Stomach (tissue), 9 donors: ENCODE data around the gene EN2. TPM values are rescaled to one million over a fixed set of nuclear protein-coding genes. Genes with fewer than 3 reads are reported as not detected.

ENCODE experiments used
- DNase-seq, 2 donors: peaks; one replicate each; pipeline versions ENCODE4 v3.0.0 to v3.0.0-alpha.2; 2013 to 2019
- H3K27ac ChIP-seq, 5 donors: fragments of 200-600 bp in 4 of 5; sonication (generic) in 4 of 5; one replicate each; pipeline ENCODE4 v1.5.1; 2013 to 2019; ENCODE audit warnings: mild to moderate bottlenecking in 1 of 5, moderate library complexity in 1 of 5
- H3K27me3 ChIP-seq, 3 donors: fragments of 200-600 bp; sonication (generic); one replicate each; pipeline ENCODE4 v1.5.1; 2017 to 2019; ENCODE audit warnings: mixed run types in 1 of 3
- H3K36me3 ChIP-seq, 4 donors: fragments of 200-600 bp; sonication (generic); 1 replicate in 3 of 4; 2 replicates in 1 of 4; pipeline ENCODE4 v1.5.1; 2016 to 2019
- H3K4me1 ChIP-seq, 4 donors: fragments of 200-600 bp; sonication (generic); one replicate each; pipeline ENCODE4 v1.5.1; 2016 to 2019
- H3K4me3 ChIP-seq, 4 donors: fragments of 200-600 bp; sonication (generic) in 3 of 4; one replicate each; pipeline ENCODE4 v1.5.1; 2016 to 2019; ENCODE audit warnings: mild to moderate bottlenecking in 1 of 4
- H3K9me3 ChIP-seq, 4 donors: fragments of 200-600 bp; sonication (generic); one replicate each; pipeline ENCODE4 v1.5.1; 2016 to 2019
- CTCF ChIP-seq, 7 experiments: fragments of 450-650 bp in 4 of 7; fragments of 200-600 bp in 3 of 7; sonication (generic) in 3 of 7; IDR thresholded peaks; one replicate each; pipeline ENCODE4 v1.5.1; 2016 to 2019; ENCODE audit warnings: antibody characterized with exemption in 7 of 7, control low read depth in 2 of 7, mild to moderate bottlenecking in 1 of 7
- EP300 ChIP-seq: sonication (generic); formaldehyde crosslinking; IDR thresholded peaks from one replicate; pipeline ENCODE4 v1.6.1; 2017; ENCODE audit warnings: antibody characterized with exemption
- POLR2A ChIP-seq, 4 donors: fragments of 450-650 bp; IDR thresholded peaks; one replicate each; pipeline ENCODE4 v1.6.1; 2016; ENCODE audit warnings: antibody characterized with exemption in 4 of 4, control low read depth in 2 of 4, mild to moderate bottlenecking in 1 of 4, moderate library complexity in 1 of 4
- POLR2AphosphoS5 ChIP-seq, 3 donors: sonication (generic); formaldehyde crosslinking; IDR thresholded peaks; one replicate each; pipeline ENCODE4 v1.6.1; 2016; ENCODE audit warnings: antibody characterized with exemption in 3 of 3
- WGBS, 5 donors: extraction: QIAGEN DNeasy Blood & Tissue Kit in 3 of 5; methylation state at CpG; one replicate each; pipeline versions ENCODE4 v1.1.5 to v1.1.7; 2013 to 2018; 5-methylcytosine and 5-hydroxymethylcytosine counted together
- intact Hi-C: fragments of 100-400 bp; cut with DNase I; formaldehyde crosslinking; loops from one replicate; pipeline ENCODE4 v1.15.1; 2023; ENCODE audit warnings: low total_unique reads
- polyA plus RNA-seq, 3 donors: library from polyadenylated mRNA; stranded (reverse); fragments of 200-250 nt; gene quantifications; one replicate each; pipeline ENCODE4 v1.2.3, GENCODE V29; 2013
- total RNA-seq, 5 donors: library from RNA; depleted of rRNA; stranded (reverse); fragments of >200 nt; gene quantifications; one replicate each; pipeline versions ENCODE4 v1.1.0 to v1.2.3, GENCODE V29; 2014 to 2016
- donor health status: healthy with polysubstance abuse.
- donor health status: Bipolar disorder and iron deficiency.
- donor health status: healthy.

Gene EN2
- total and polyA plus RNA-seq, 8 donors: 0.03 TPM; not detected in 7

- Histone ChIP-seq H3K4me1 (peaks cover 23 to 42% (median 29%) of the 10 kb centered on the region in 4 donors), H3K9me3 (no peaks in the 10 kb centered on the region), H3K27me3 (peaks cover 65 to 100% (median 100%) of the 10 kb centered on the region in 3 donors), H3K27ac (no peak overlapping the region), H3K4me3 (no peak overlapping the region), H3K36me3 (no peaks in the 10 kb centered on the region)
- WGBS, 5 donors: 9 to 14% (median 13%) methylated on average over 33 of the region's 33 CpGs
- TF ChIP-seq CTCF (IDR thresholded peaks at IDR 0.05) (no peak), POLR2A (IDR thresholded peaks at IDR 0.05) (no peak), EP300 (no peak), POLR2AphosphoS5 (IDR thresholded peaks at IDR 0.05) (no peak)
- intact Hi-C loops: no loop called here
- no peak for DNase-seq
Measured at GRCh38 chr7:155464948-155465739, 7.2 kb downstream of the EN2 start.

- WGBS, 5 donors: 11 to 19% (median 12%) methylated on average over 9 of the region's 9 CpGs
- Histone ChIP-seq H3K9me3 (no peaks in the 10 kb centered on the region), H3K4me1 (peaks cover 23 to 41% (median 29%) of the 10 kb centered on the region in 4 donors), H3K27me3 (peaks cover 61 to 100% (median 100%) of the 10 kb centered on the region in 3 donors), H3K36me3 (no peaks in the 10 kb centered on the region), H3K27ac (no peak overlapping the region), H3K4me3 (peak overlapping the region in 1 of 4 donors; percentile 27)
- no peak for DNase-seq
- TF ChIP-seq POLR2AphosphoS5 (IDR thresholded peaks at IDR 0.05): no peak
- no peak for TF ChIP-seq POLR2A (IDR thresholded peaks at IDR 0.05)
- TF ChIP-seq EP300: no peak
- no peak for TF ChIP-seq CTCF (IDR thresholded peaks at IDR 0.05)
- intact Hi-C loops: no loop called here
Measured at GRCh38 chr7:155465761-155466141, 7.8 kb downstream of the EN2 start.

GRCh38 chr7:155466142-155466813 is 8.3 kb downstream of the EN2 start:
- peaks cover 23 to 41% (median 29%) of the 10 kb centered on the region in 4 donors for H3K4me1 ChIP-seq
- 7 to 10% (median 8%) methylated on average over 20 to 42 of the region's 42 CpGs for WGBS, 5 donors
- intact Hi-C loops: no loop called here
- TF ChIP-seq EP300: no peak
- H3K27ac ChIP-seq: no peak overlapping the region
- no peaks in the 10 kb centered on the region for H3K36me3 ChIP-seq
- no peak for DNase-seq
- no peaks in the 10 kb centered on the region for H3K9me3 ChIP-seq
- H3K4me3 ChIP-seq: peak overlapping the region in 2 of 4 donors; percentile 15 to 27
- peaks cover 59 to 100% (median 100%) of the 10 kb centered on the region in 3 donors for H3K27me3 ChIP-seq

GRCh38 chr7:155466814-155467733 is 9.1 kb downstream of the EN2 start:
- peaks cover 23 to 41% (median 29%) of the 10 kb centered on the region in 4 donors for H3K4me1 ChIP-seq
- H3K4me3 ChIP-seq: peak overlapping the region in 2 of 4 donors; percentile 15 to 27
- no peaks in the 10 kb centered on the region for H3K36me3 ChIP-seq
- intact Hi-C loops: no loop called here
- WGBS, 5 donors: 3 to 7% (median 6%) methylated on average over 55 to 78 of the region's 78 CpGs
- no peak overlapping the region for H3K27ac ChIP-seq
- H3K27me3 ChIP-seq: peaks cover 59 to 100% (median 100%) of the 10 kb centered on the region in 3 donors
- H3K9me3 ChIP-seq: no peaks in the 10 kb centered on the region
- TF ChIP-seq CTCF (IDR thresholded peaks at IDR 0.05): no peak
- TF ChIP-seq EP300: no peak
- TF ChIP-seq POLR2AphosphoS5 (IDR thresholded peaks at IDR 0.05): no peak
- TF ChIP-seq POLR2A (IDR thresholded peaks at IDR 0.05): no peak
- DNase-seq: peak in 1 of 2 donors; percentile 48
